K562 (cell line): ENCODE data around the gene IL37. TPM values are rescaled to one million over a fixed set of nuclear protein-coding genes. Genes with fewer than 3 reads are reported as not detected.

Source experiments
- ATAC-seq: fragments of 200-7000 bp; cut with Tn5 transposase; 3 replicates; pipeline ENCODE4 v1.9.1; 2020; ENCODE audit warnings: moderate library complexity
- Bru-seq: library from RNA; stranded (reverse); fragments of 400-500 nt; gene quantifications from one replicate; lab custom pipeline; 2021; lab: Mats Ljungman, UMichigan
- BruChase-seq, 2 experiments: library from RNA; stranded (reverse); fragments of 400-500 nt; gene quantifications; one replicate each; lab custom pipeline; 2021; lab: Mats Ljungman, UMichigan
- BruUV-seq: library from RNA; stranded (reverse); fragments of 400-500 nt; replicated peaks from 2 replicates; lab custom pipeline; 2021; lab: Mats Ljungman, UMichigan
- CTCF ChIA-PET: fragments of 300-600 bp; formaldehyde crosslinking; extraction: SDS; loops from one replicate; lab custom pipeline; 2021; ENCODE audit warnings: low intra/inter-chr PET ratio; lab: Yijun Ruan, JAX
- POLR2A ChIA-PET: fragments of 300-600, 350-650 bp; sonication (Branson Sonifier 250); formaldehyde crosslinking; extraction: SDS; loops from one replicate; lab custom pipeline; 2021; ENCODE audit warnings: antibody characterized with exemption, inconsistent platforms; lab: Yijun Ruan, JAX
- DNase-seq, 4 experiments: peaks; one replicate each; pipeline versions ENCODE4 v3.0.0 to v3.0.0-alpha.2; 2011 to 2018; ENCODE audit warnings: low spot score in 3 of 4, mixed read lengths in 3 of 4; ENCODE audit errors: extremely low read depth in 1 of 4
- FAIRE-seq: peaks from 2 replicates; lab custom pipeline; 2011; peaks lifted over from hg19 to GRCh38; lab: Jason Lieb, UNC
- H2AFZ ChIP-seq: 2 replicates; pipeline ENCODE4 v1.6.0; 2011; ENCODE audit warnings: low read depth, low read length, control low read depth, inconsistent platforms
- H3K27ac ChIP-seq: fragments of 200-600 bp; 3 replicates; pipeline ENCODE4 v1.8.0; 2011; ENCODE audit warnings: low read depth, mild to moderate bottlenecking, control low read depth, inconsistent platforms, low read length, moderate library complexity, mixed read lengths; ENCODE audit errors: extremely low read depth
- H3K27me3 ChIP-seq, 2 experiments: fragments of 300-600 bp in 1 of 2; 2 replicates in 1 of 2; 3 replicates in 1 of 2; pipeline versions ENCODE4 v1.6.0 to v1.8.0; 2011; ENCODE audit warnings: inconsistent platforms in 2 of 2, low read length in 2 of 2, mild to moderate bottlenecking in 1 of 2, mixed read lengths in 1 of 2, moderate library complexity in 1 of 2; ENCODE audit not compliant: control insufficient read depth in 2 of 2, insufficient read depth in 2 of 2
- H3K36me3 ChIP-seq: fragments of 300-600 bp; 3 replicates; pipeline ENCODE4 v1.8.0; 2011; ENCODE audit warnings: mild to moderate bottlenecking, low read length, inconsistent platforms; ENCODE audit not compliant: control insufficient read depth, insufficient read depth
- H3K4me1 ChIP-seq, 2 experiments: fragments of 200-600 bp in 1 of 2; replicated peaks in 1 of 2; 2 replicates in 1 of 2; 3 replicates in 1 of 2; pipeline versions ENCODE4 v1.5.1 to v1.8.0; 2011; ENCODE audit warnings: inconsistent platforms in 2 of 2, low read length in 2 of 2, mild to moderate bottlenecking in 1 of 2, mixed read lengths in 1 of 2, moderate library complexity in 1 of 2; ENCODE audit not compliant: control insufficient read depth in 2 of 2, insufficient read depth in 2 of 2
- H3K4me2 ChIP-seq: 2 replicates; pipeline ENCODE4 v1.6.1; 2011; ENCODE audit warnings: low read length, control low read depth, inconsistent platforms, mixed read lengths; ENCODE audit not compliant: insufficient read depth
- H3K4me3 ChIP-seq: fragments of 200-600 bp; sonication (generic), shearing (Covaris generic); 2 replicates; pipeline ENCODE4 v1.5.1; 2016; ENCODE audit warnings: control low read depth, inconsistent platforms
- H3K79me2 ChIP-seq: fragments of 200-600 bp; 3 replicates; pipeline ENCODE4 v1.8.0; 2011; ENCODE audit warnings: low read length, inconsistent platforms; ENCODE audit not compliant: control insufficient read depth, insufficient read depth
- H3K9ac ChIP-seq, 2 experiments: 2 replicates each; pipeline versions ENCODE4 v1.6.0 to v1.6.1; 2011; ENCODE audit warnings: low read depth in 2 of 2, low read length in 2 of 2, control low read depth in 1 of 2, inconsistent platforms in 1 of 2, mild to moderate bottlenecking in 1 of 2, mixed read lengths in 1 of 2; ENCODE audit not compliant: insufficient read depth in 1 of 2
- H3K9me1 ChIP-seq: one replicate; pipeline ENCODE4 v1.6.0; 2011; ENCODE audit warnings: inconsistent platforms, mild to moderate bottlenecking, low read length, moderate library complexity; ENCODE audit not compliant: control insufficient read depth, insufficient read depth
- H3K9me3 ChIP-seq: replicated peaks from 2 replicates; pipeline ENCODE4 v1.5.1; 2011; ENCODE audit warnings: low read depth, low read length, inconsistent platforms; ENCODE audit not compliant: control insufficient read depth, insufficient read depth
- H4K20me1 ChIP-seq: replicated peaks from 2 replicates; pipeline ENCODE4 v1.6.1; 2011; ENCODE audit warnings: low read length, inconsistent platforms, mixed read lengths; ENCODE audit not compliant: control insufficient read depth, insufficient read depth
- ARID2 ChIP-seq: fragments of 450-650 bp; IDR thresholded peaks from 2 replicates; pipeline ENCODE4 v1.6.1; 2017; ENCODE audit warnings: antibody characterized with exemption, mild to moderate bottlenecking
- CC2D1A ChIP-seq: fragments of 450-650 bp; IDR thresholded peaks from 2 replicates; pipeline ENCODE4 v1.6.1; 2017; ENCODE audit warnings: mild to moderate bottlenecking
- CHCHD3 ChIP-seq: fragments of 250-450 bp; sonication (Bioruptor Pico); IDR thresholded peaks from 2 replicates; pipeline ENCODE4 v2.1.2; 2022; ENCODE audit warnings: mild to moderate bottlenecking
- NCOA4 ChIP-seq: fragments of 450-650 bp; IDR thresholded peaks from 2 replicates; pipeline ENCODE4 v1.6.1; 2018; ENCODE audit warnings: mild to moderate bottlenecking; ENCODE audit not compliant: partially characterized antibody
- NR2C2 ChIP-seq, 2 experiments: fragments of 200-800 bp in 1 of 2; sonication (Bioruptor generic) in 1 of 2; sonication (generic) in 1 of 2; formaldehyde crosslinking in 1 of 2; IDR thresholded peaks; 2 replicates each; pipeline versions ENCODE4 v1.6.1 to v1.8.0; 2016 to 2022; ENCODE audit warnings: mild to moderate bottlenecking in 1 of 2, missing compliant biosample characterization in 1 of 2, missing genetic modification characterization in 1 of 2, missing genetic modification reagents in 1 of 2
- RBM25 ChIP-seq: fragments of 200-400 bp; formaldehyde crosslinking; IDR thresholded peaks from 2 replicates; pipeline ENCODE4 v1.6.1; 2018; ENCODE audit warnings: low read length, low read depth, moderate library complexity; ENCODE audit not compliant: severe bottlenecking
- STAT5A ChIP-seq: IDR thresholded peaks from 2 replicates; pipeline ENCODE4 v1.6.1; 2012; ENCODE audit warnings: low read length, inconsistent platforms, borderline replicate concordance
- TAF7 ChIP-seq: fragments of 450-650 bp; IDR thresholded peaks from 2 replicates; pipeline ENCODE4 v1.6.1; 2016; ENCODE audit warnings: missing genetic modification characterization, missing compliant biosample characterization
- TAF9B ChIP-seq: fragments of 450-650 bp; IDR thresholded peaks from 2 replicates; pipeline ENCODE4 v1.6.1; 2018; ENCODE audit warnings: mild to moderate bottlenecking; ENCODE audit not compliant: partially characterized antibody
- ZFPM2 ChIP-seq: fragments of 250-450 bp; sonication (Bioruptor Pico); IDR thresholded peaks from 2 replicates; pipeline ENCODE4 v1.5.1; 2022; ENCODE audit warnings: mild to moderate bottlenecking
- ZNF232 ChIP-seq: sonication (generic); formaldehyde crosslinking; IDR thresholded peaks from 2 replicates; pipeline ENCODE4 v1.8.0; 2022; ENCODE audit warnings: mild to moderate bottlenecking, missing genetic modification reagents
- ZNF695 ChIP-seq: fragments of 450-650 bp; formaldehyde crosslinking; IDR thresholded peaks from 2 replicates; pipeline ENCODE4 v1.4.0; 2020; ENCODE audit warnings: mild to moderate bottlenecking, moderate library complexity
- ZSCAN29 ChIP-seq: fragments of 450-650 bp; IDR thresholded peaks from 2 replicates; pipeline ENCODE4 v1.6.1; 2017
- WGBS: fragments of 100-300 bp; shearing (Covaris generic); methylation state at CpG from one replicate; pipeline ENCODE4 v1.1.6; 2016; ENCODE audit warnings: low coverage, mixed read lengths; ENCODE audit not compliant: insufficient coverage; ENCODE audit errors: missing lambda C conversion rate; 5-methylcytosine and 5-hydroxymethylcytosine counted together
- in situ Hi-C: fragments of 300-500 bp; cut with MboI; formaldehyde crosslinking; loops from 4 replicates; pipeline ENCODE4 v1.15.0; 2018; ENCODE audit warnings: inconsistent platforms, mixed read lengths
- intact Hi-C: fragments of 100-400 bp; cut with micrococcal nuclease; formaldehyde crosslinking; loops from 2 replicates; pipeline ENCODE4 v1.14.2; 2022
- long read RNA-seq, 3 experiments: library from polyadenylated mRNA in 2 of 3; library from RNA in 1 of 3; unstranded in 2 of 3; stranded (forward) in 1 of 3; transcript quantifications; one replicate each; pipeline ENCODE4 v2.0.0, GENCODE V29; 2019 to 2022
- polyA minus RNA-seq, 3 experiments: library from RNA; depleted of rRNA, polyadenylated mRNA; stranded (reverse); fragments of >200 nt; gene quantifications; 2 replicates each; pipeline ENCODE4 v1.2.3, GENCODE V29; 2011
- polyA plus RNA-seq, 8 experiments: library from polyadenylated mRNA; depleted of rRNA in 4 of 8; stranded (reverse) in 5 of 8; unstranded in 3 of 8; fragments of >200 nt; fragmentation: Nextera tagmentation in 2 of 8; fragmentation: Illumina TruSeq in 1 of 8; extraction: Ambion mirVana in 2 of 8; extraction: Trizol in 1 of 8; gene quantifications; 2 replicates each; pipeline versions ENCODE4 v1.2.1 to v1.2.3, GENCODE V29; 2011 to 2014; ENCODE audit warnings: inconsistent platforms in 1 of 8, missing spikeins in 1 of 8
- total RNA-seq, 7 experiments: library from RNA; depleted of rRNA in 6 of 7; stranded (reverse); fragments of >200 nt in 6 of 7; fragmentation: Illumina TruSeq in 2 of 7; extraction: Trizol in 2 of 7; gene quantifications; 2 replicates each; pipeline versions ENCODE4 v1.2.1 to v1.2.3, GENCODE V29; 2011 to 2021; ENCODE audit warnings: low replicate concordance in 1 of 7
- TF ChIP-seq, protein P1 (sequence below): fragments of 450-650 bp; conservative IDR thresholded peaks from 2 replicates; pipeline ENCODE4 v1.6.1; 2016; ENCODE audit warnings: missing genetic modification characterization, low read depth, mild to moderate bottlenecking, missing compliant biosample characterization, moderate library complexity
- TF ChIP-seq, protein P2 (sequence below): fragments of 450-650 bp; formaldehyde crosslinking; IDR thresholded peaks from 2 replicates; pipeline ENCODE4 v1.4.0; 2022; ENCODE audit warnings: missing genetic modification characterization

The IL37 gene, protein sequence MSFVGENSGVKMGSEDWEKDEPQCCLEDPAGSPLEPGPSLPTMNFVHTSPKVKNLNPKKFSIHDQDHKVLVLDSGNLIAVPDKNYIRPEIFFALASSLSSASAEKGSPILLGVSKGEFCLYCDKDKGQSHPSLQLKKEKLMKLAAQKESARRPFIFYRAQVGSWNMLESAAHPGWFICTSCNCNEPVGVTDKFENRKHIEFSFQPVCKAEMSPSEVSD
- not detected in 2 replicates for total RNA-seq (2011; cell fraction: chromatin; rRNA removed; ENCODE audit: low replicate concordance)
- total RNA-seq (2011; cell fraction: nucleolus; rRNA removed), result not detected in 2 replicates
- total RNA-seq (2011; cell fraction: nucleoplasm; rRNA removed), result not detected in 2 replicates
- not detected in 2 replicates for total RNA-seq (2014; rRNA removed)
- not detected in 2 replicates for total RNA-seq (2014; rRNA removed; fragmentation: Illumina TruSeq; extraction: Trizol)
- not detected in 2 replicates for total RNA-seq (2015; rRNA removed; fragmentation: Illumina TruSeq; extraction: Trizol)
- total RNA-seq (2021), result not detected in 2 replicates
- not detected in 2 replicates for polyA plus RNA-seq (2011; rRNA removed)
- 0.09 TPM in 1 of 2 replicates, not detected in the other for polyA plus RNA-seq (2011; cell fraction: cytosol; rRNA removed)
- polyA plus RNA-seq (2011; cell fraction: nucleus; rRNA removed), result 0.48 TPM in 1 of 2 replicates, not detected in the other
- not detected in 2 replicates for polyA plus RNA-seq (2012)
- not detected in 2 replicates for polyA plus RNA-seq (2014; fragmentation: Illumina TruSeq; extraction: Trizol)
- not detected for polyA plus RNA-seq (2014; fragmentation: Nextera tagmentation; extraction: Ambion mirVana)
- not detected in 2 replicates for polyA plus RNA-seq (2014; rRNA removed)
- polyA minus RNA-seq (2011; rRNA and poly(A)+ RNA removed), result not detected in 2 replicates
- not detected in 2 replicates for polyA minus RNA-seq (2011; cell fraction: cytosol; rRNA and poly(A)+ RNA removed)
- polyA minus RNA-seq (2011; cell fraction: nucleus; rRNA and poly(A)+ RNA removed), result not detected in 2 replicates
- not detected for Bru-seq, nascent RNA
- BruChase-seq, experiment 1, labeled RNA remaining after a 2-hour chase, result percentile 24 among the genes with signal in this experiment
- not detected for BruChase-seq, experiment 2, labeled RNA remaining after a 6-hour chase
- long read RNA-seq, experiment 1, result 0 reads
- long read RNA-seq, experiment 2, result 0 reads
- long read RNA-seq, experiment 3, result 0 reads

DNA sequence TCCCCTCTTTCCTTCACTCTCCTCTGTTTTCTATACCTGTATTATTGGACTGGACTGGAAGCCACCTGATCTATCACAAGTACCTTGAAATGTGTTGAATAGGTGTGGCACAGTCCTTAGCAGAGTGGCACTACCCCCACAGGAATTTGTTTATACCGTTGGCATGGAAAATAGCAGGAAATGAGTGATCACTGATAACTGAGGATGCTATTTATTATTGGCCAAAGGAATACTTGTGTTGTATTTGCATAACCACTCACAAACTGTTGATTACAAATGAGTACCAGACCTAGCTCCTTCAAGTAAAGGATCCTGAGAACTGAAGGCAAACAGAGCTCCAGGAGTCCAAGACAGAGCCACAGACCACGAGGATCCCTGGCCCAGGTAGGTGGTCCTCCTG lies at the start of gene IL37:
TSS of gene IL37 (plus strand) at position 301 of the 400 bp plus-strand sequence. CDS start 1,848 bp downstream, outside the sequence.
- Histone ChIP-seq H3K27me3 (peaks cover 0 to 15% of the 10 kb centered on the region in 2 experiments; a peak in 3 of 5 replicates), H3K9ac (no peak within 1 kb of the TSS), H3K4me2 (no peak within 1 kb of the TSS), H3K36me3 (no peaks in the 10 kb centered on the region), H3K9me3 (no peaks in the 10 kb centered on the region; the same call in 1 of the 2 replicates), H3K4me1 (no peaks in the 10 kb centered on the region), H2AFZ (no peak within 1 kb of the TSS), H3K79me2 (no peaks in the 10 kb centered on the region), H4K20me1 (no peaks in the 10 kb centered on the region; the same call in 1 of the 2 replicates), H3K27ac (no peak within 1 kb of the TSS), H3K4me3 (no peak within 1 kb of the TSS), H3K9me1 (no peaks in the 10 kb centered on the region)
- 0% methylated on average over 2 of the region's 2 CpGs for WGBS
- ChIA-PET CTCF (no interaction called here), POLR2A (no interaction called here)
- DNase-seq (no peak), ATAC-seq (no peak), FAIRE-seq (no peak)
- no TSS peak for BruUV-seq
- intact Hi-C loops, result no loop called here
- in situ Hi-C loops, result no loop called here
- no peak for TF ChIP-seq ZNF695
- no peak for TF ChIP-seq TAF7
- no peak for TF ChIP-seq TAF9B
- TF ChIP-seq NR2C2 (CRISPR knock-in tag; IDR thresholded peaks at IDR 0.05), result no peak
- no peak for TF ChIP-seq NR2C2 (tag; IDR thresholded peaks at IDR 0.05)
- TF ChIP-seq RBM25, result no peak
- TF ChIP-seq, protein P1, sequence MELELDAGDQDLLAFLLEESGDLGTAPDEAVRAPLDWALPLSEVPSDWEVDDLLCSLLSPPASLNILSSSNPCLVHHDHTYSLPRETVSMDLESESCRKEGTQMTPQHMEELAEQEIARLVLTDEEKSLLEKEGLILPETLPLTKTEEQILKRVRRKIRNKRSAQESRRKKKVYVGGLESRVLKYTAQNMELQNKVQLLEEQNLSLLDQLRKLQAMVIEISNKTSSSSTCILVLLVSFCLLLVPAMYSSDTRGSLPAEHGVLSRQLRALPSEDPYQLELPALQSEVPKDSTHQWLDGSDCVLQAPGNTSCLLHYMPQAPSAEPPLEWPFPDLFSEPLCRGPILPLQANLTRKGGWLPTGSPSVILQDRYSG (tag), result no peak
- TF ChIP-seq CHCHD3, result no peak
- TF ChIP-seq NCOA4, result no peak
- no peak for TF ChIP-seq ZNF232 (CRISPR knock-in tag)
- no peak for TF ChIP-seq CC2D1A
- no peak for TF ChIP-seq STAT5A
- no peak for TF ChIP-seq ZFPM2
- TF ChIP-seq, protein P2, sequence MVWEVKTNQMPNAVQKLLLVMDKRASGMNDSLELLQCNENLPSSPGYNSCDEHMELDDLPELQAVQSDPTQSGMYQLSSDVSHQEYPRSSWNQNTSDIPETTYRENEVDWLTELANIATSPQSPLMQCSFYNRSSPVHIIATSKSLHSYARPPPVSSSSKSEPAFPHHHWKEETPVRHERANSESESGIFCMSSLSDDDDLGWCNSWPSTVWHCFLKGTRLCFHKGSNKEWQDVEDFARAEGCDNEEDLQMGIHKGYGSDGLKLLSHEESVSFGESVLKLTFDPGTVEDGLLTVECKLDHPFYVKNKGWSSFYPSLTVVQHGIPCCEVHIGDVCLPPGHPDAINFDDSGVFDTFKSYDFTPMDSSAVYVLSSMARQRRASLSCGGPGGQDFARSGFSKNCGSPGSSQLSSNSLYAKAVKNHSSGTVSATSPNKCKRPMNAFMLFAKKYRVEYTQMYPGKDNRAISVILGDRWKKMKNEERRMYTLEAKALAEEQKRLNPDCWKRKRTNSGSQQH (CRISPR knock-in tag), result no peak
- no peak for TF ChIP-seq ZSCAN29
- no peak for TF ChIP-seq ARID2
